ENCODE measurements around the gene LPIN1. TPM values are rescaled to one million over a fixed set of nuclear protein-coding genes. Genes with fewer than 3 reads are reported as not detected.

LPIN1 gene
- total RNA-seq, 1 donor from 2014 or later = 81.1 TPM

DNA sequence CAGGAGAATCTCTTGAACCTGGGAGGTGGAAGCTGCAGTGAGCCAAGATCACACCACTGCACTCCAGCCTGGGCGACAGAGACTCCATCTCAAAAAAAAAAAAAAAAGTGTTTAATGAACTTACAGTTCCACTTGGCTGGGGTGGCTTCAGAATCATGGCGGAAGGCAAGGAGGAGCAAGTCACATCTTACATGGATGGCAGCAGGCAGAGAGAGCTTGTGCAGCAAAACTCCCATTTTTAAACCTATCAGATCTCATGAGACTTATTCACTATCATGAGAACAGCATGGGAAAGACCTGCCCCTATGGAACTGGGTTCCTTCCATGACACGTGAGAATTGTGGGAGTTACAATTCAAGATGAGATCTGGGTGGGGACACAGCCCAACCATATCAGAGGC is 113.5 kb downstream of the LPIN1 start:
- intact Hi-C loops (cut with micrococcal nuclease) = loop anchor here (5.0 kb wide), 1 partner anchor 552 kb away; no protein-coding TSS in a partner anchor

DNA sequence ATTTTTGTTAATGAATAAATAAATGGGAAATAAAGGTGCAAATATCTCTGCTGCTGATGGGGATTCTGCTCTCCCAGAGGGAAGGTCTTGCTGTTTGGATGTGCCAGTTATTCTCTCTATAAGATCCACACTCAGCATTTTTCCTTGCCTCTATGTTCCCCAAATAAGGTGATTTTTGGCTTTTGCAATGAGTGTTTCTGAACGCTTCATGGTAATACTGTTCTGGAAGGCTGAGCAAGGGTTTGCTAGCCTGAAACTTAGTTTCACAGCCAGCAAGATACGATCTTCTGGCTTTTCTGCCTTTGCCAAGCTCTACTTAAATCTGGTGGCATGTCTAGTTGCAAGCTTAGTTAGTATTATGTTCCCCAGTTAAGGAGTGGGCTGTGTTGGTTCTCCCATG is 114.6 kb downstream of the LPIN1 start:
- intact Hi-C loops (cut with micrococcal nuclease) = loop anchor here (5.0 kb wide), 1 partner anchor 551 kb away; no protein-coding TSS in a partner anchor

DNA sequence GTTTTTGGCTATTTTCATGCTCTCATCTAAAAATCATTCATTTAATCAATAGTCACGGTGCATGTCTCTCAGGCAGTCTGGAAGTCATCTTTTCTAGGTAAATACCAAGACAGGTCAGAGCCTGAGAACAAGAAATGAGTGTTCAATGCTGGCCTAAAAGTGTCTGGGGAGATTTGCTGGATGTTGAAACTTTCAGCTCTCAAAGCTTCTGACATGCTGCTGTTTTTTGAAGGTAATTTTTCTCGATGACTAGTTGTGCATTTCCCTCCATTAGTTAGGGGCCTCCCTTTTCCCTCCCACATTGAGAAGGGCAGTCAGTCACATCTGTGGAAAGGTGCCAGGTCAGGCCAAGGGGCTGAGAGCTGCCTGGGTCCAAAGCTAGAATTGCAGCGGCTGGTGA is 115.6 kb downstream of the LPIN1 start:
- intact Hi-C loops (cut with micrococcal nuclease) = loop anchor here (5.0 kb wide), 1 partner anchor 550 kb away; no protein-coding TSS in a partner anchor

DNA sequence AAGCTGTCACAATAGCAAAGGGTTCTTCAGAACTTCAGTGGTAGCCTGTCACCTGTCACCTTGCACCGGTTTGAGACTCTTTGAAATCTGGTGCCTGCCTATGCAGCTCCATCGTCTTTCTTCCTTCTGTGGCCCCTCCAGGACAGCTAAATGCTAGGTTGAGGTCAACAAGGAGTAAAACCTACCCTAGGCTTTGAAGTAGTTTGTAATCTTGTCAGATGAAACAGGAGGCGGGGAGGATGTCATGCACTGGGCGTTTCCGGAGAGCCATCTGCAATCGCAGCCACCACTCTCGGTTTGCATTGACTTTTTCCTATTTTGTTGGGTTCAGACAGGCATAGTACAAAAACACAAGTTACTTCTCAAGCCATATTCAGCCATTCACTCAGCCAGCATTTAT is 116.7 kb downstream of the LPIN1 start:
- intact Hi-C loops (cut with micrococcal nuclease) = loop anchor here (1.0 to 5.0 kb wide), 4 partner anchors 549 to 1144 kb away; partner anchors contain the start of gene TRIB2

DNA sequence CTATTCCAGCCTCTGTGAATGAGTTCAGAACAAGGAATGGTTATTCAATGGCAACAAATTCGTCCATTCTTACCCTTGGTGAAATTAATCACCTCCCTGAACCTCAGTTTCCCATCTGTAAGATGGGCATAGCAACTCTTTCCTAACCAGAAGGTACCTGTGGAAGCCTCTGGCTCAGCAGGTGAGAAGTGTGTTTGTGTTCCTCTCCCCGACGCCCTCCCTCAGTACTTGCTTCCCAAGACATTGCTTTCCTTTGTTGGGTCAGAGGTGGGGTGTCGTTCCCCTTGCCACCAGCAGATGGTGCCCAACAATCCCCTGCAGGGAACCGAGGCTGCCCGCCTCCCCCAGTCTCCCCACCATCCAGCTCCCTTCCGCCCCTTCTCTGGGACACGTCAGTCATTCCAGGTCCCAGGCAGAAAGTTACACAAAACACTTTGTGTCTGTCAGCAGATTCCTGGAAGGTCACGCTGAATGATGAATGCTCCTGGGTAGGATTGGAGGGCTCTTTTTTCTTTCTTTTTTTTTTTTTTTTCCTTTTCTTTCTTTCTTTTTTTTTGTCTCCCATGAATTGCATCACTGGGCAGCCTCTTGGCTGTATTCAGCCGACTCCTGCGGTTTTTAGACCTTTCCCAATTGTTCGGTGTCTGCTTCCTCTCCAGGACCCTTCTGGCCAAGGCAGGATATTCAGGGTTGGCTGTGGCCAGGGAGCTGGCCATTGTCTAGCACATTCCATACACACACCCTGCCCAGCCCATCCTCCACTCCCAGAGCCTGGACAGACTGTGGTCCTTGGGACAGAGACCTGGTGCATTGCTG is 117.3 kb downstream of the LPIN1 start:
- intact Hi-C loops (cut with micrococcal nuclease) = loop anchor here (1.0 to 5.0 kb wide), 5 partner anchors 463 to 1144 kb away; partner anchors contain the start of gene TRIB2

DNA sequence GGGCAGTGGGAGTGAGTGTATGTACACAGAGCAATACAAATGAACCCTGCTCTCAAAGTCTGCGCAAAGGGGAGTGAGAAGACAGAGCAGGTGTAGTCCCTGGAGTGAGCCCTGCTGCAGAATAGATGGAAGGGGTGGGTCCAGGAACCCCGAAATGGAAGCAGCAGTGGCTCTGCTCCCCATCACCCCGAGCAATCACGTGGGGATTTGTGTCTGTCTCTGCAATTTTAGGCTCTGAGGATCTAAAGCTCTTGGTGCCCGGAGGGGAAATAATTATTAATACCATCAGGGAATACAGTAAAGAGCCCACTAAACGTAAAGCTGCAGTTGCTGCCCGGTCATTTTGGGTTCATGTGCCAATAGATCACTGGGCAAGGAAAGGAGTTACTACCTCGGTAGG is 118.3 kb downstream of the LPIN1 start:
- intact Hi-C loops (cut with micrococcal nuclease) = loop anchor here (1.0 to 5.0 kb wide), 3 partner anchors 453 to 548 kb away; no protein-coding TSS in a partner anchor

DNA sequence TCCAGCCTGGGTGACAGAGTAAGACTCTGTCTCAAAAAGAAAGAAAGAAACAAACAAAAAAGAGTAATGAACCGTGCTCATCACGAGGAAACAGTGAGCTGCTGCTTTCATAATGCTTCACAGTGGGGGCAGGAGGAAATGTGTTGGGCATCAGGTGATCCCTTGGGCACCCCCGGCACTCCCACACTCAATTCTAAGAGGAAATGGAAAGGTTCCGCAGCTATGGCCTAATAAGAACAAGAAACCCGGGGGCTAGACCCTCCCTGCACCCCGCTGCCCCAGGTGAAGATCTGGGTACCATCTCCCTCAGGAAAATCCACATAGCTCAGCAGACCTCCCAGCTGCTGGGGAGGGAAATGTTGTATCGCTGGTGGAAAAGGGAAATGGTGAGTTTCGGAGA is 118.9 kb downstream of the LPIN1 start:
- intact Hi-C loops (cut with micrococcal nuclease) = loop anchor here (5.0 kb wide), 1 partner anchor 452 kb away; no protein-coding TSS in a partner anchor

DNA sequence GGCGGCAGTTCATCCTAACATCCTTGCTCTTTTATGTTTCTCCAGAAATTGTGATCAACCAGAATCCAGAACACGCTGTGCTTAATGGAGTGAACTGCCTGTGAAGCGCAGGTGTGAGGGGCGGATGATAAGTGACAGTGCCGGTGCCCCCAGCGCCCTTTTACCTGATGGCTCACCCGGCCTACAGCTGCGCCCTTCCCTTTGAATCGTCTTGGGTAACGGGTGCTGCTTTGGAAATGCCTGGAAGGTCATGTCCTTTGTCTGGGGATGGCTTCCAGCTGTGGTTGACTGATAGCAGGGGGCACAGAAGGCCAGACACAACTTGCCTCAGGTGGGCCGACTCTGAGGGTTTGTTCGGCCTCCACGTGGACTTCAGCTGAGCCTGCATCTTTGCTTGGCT is 119.4 kb downstream of the LPIN1 start:
- intact Hi-C loops (cut with micrococcal nuclease) = loop anchor here (5.0 kb wide), 1 partner anchor 451 kb away; no protein-coding TSS in a partner anchor

DNA sequence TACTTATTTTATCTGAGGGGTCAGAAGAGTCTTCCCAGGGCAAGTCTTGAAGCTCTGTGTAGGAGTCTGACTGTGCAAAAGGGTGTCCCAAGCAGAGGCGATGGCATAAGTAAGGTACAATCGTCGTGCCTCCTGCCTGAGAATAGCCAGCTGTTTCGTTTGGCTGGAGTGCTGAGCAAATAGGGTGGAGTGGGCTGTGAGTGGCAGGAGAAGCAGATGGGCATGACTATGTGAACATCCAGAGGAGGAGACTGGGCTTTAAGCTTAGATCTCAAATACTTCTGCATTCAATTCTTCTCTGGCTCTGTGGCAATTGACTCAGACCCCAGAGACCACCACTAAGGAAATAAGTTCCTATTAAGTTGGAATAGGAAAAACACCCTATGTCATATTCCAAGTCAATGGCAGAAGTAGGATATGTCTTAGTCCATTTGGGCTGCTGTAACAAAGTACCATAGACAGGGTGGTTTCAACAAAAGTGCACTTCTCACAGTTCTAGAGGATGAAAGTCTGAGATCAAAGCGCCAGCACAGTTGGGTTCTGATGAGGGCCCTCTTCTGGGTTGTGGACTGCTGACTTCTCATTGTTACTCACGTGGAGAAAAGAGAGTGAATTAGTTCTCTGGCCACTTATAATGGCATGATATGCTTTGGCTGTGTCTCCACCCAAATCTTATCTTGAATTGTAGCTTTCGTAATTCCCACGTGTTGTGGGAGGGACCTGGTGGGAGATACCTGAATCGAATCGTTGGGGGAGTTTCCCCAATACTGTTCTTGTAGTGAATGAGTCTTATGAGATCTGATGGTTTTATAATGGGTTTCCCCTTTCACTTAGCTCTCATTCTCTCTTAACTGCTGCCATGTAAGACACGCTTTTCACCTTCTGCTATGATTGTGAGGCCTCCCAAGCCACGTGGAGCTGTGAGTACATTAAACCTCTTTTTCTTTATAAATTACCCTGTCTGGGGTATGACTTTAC is 120.2 kb downstream of the LPIN1 start:
- intact Hi-C loops (cut with micrococcal nuclease) = loop anchor here (5.0 kb wide), 1 partner anchor 451 kb away; no protein-coding TSS in a partner anchor

DNA sequence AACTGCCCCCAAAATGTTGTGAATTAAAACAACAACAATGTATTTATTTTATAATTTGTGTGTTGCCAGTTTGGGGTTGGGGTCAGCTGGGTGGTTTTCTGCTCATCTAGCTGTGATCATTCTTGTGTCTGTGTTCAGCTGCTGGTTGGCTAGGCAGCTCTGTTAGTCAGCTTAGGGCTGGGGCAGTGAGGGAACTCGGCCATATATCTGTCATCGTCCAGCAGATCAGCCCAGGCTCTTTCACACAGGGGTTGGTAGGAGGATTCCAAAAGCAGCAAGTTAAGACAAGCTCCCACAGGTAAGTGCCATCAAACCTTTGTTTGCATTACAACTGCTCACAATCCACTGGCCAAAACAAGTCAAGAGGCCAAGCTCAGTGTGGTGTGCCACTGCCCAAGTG is 121.5 kb downstream of the LPIN1 start:
- intact Hi-C loops (cut with micrococcal nuclease) = loop anchor here (5.0 kb wide), 1 partner anchor 449 kb away; no protein-coding TSS in a partner anchor

DNA sequence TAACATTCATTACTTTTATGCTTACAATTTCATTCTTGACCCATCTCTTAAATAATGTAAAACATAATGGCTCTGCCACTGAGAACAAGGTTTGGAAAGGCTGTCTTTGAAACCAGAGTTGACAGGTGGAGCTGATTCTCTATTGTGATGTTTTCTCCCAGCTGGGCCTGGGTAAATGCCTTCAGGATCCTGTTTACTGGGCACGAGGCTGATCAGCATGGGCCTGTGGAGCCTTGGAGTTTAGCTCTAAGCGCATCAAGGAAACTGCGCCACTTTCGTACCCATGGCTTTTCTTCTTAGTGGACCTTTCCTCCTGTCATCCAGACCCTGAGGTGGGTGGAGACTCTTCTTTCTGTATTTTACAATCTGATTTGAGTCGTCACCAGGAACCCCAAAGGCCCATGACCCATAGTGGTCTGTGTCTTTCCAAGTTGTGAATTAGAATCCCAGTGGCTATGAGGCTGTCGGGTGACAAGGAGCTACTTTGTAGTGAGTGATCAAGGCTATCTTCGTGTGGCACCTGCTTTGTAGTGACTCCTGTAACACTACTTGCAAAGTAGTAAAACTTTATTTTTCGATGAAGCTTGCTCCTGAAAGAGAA is 123.1 kb downstream of the LPIN1 start:
- intact Hi-C loops (cut with micrococcal nuclease) = loop anchor here (5.0 kb wide), 1 partner anchor 448 kb away; no protein-coding TSS in a partner anchor

DNA sequence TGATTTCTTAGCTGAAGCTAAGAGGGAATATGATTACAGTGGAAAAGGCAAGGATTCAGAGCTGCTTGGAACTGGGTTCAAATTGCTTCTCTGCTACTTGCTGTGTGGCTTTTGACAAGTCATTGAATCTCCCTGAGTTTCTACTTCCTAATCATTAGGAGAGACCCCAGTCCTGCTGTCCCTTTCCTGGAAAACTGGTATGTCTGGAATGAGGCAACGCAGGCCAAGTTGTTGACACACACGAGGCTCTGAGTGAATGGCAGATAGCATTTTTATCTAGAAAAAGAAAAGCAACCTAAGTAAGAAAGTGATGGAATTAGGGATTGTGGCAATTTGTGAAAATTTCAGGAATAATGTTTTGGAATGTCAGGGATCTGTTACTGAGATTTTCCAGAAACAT is 123.6 kb downstream of the LPIN1 start:
- intact Hi-C loops (cut with micrococcal nuclease) = no loop called here

DNA sequence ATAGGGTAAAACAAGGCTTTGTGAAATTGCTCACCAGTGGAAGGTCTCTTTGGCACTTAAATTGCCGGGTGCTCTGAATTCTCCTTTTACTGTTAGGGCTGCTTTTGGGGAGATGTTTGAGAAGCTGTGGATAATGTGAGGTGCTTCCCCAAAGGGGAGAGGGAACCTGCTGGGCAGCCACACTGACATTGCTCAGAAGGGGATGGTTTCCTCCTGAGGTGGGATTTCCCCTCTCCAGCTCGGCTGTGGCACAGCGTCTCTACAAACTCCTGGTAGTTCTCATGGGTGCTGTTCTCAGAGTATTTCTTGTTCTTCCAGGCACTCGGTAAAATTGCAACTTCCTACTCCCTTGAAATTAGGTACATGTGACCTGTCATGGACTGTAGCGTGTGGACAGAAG is 124.2 kb downstream of the LPIN1 start:
- intact Hi-C loops (cut with micrococcal nuclease) = no loop called here

DNA sequence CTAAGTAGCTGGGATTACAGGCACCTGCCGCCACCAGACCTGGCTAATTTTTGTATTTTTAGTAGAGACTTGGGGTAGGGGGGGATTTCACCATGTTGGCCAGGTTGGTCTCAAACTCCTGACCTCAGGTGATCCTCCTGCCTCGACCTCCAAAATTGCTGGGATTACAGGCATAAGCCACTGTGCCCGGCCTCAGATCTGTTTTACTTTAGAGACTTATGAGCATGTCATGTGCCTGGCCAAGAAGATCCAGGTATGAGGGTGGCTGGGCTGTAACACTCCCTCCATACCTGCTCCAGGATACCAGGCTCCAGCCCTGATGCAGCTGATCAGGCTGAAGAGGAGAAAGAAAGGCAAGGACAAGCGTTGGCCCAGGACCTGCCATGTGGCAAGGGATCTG is 125.0 kb downstream of the LPIN1 start:
- intact Hi-C loops (cut with micrococcal nuclease) = no loop called here

DNA sequence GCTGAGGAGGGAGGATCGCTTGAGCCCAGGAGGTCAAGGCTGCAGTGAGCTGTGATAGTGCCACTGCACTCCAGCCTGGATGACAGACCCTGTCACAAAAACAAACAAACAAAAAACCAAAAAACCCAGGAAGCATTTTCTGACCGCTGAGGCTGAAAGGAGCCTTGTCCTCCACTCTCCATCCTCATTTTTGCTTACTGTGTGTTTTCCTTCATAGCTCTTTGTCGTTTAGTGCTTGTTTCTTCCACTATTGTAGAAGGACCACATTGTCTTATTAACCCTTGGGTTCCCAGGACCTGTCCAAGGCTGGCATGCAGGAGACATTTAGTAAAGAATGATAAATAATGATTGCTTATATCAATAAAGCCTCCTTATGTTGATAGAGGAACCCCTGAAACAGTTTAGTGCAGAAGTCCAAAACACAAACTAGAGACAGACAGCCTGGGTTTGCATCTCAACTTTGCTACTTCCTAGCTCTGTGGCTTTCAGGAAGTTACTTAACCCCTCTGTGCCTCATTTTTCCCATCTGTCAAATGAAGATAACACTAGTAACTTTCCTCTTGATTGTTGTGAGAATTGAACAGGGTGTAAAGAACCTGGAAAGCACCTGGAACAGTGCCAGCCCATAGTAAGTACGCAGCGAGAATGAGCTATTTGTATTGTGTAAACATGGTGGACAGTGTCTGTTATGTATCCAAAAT is 126.0 kb downstream of the LPIN1 start:
- intact Hi-C loops (cut with micrococcal nuclease) = no loop called here

DNA sequence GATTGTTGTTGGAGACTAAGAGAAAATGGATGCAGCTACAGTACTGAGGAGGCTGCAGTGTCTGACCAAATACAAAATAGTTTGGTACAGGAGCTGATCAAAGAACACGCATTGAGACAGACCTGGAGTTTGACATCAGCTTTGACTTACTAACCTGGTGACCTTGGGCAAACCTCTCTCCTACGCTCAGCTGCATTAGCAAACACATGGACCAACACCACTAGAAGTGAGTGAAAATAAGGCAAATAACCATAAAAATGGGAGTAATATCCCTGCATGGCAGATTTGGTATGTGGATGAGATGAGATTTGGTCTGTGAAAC is 126.5 kb downstream of the LPIN1 start:
- intact Hi-C loops (cut with micrococcal nuclease) = no loop called here

DNA sequence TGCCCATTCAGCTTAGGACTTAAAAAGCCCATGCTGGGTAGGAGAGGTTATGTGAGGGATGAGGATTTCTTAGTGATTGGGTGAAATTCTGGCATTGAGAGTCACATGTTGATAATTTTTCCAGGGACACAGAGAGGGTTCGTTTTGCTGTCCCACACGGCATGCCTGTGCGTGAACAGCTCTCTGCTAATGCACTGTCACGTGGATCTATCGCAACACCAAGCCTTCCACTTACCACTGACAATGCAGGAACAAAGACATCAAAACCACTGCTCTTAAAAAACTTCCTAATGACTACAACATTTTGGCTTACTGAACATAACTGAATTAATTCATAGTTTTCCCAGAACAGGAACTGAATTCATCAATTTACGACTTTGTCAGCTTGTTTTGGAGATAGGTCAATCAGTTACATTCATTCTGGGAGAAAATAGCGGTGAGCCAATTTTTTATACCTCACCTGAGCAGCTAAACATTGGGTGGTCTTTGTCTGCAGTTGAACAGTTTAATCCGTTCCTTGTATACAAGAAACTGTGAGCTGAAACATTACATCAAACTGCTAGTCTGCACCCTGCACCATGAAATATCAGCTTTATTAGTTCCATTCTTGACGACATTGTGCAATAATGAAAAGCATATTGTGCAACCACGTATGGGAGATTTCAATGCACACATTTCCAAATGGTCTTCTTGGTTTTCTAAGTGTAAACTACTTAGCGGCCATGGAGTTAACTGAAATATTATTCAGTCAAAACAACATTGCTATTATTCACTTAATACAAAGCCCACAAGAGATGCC is 127.1 kb downstream of the LPIN1 start:
- intact Hi-C loops (cut with micrococcal nuclease) = no loop called here

DNA sequence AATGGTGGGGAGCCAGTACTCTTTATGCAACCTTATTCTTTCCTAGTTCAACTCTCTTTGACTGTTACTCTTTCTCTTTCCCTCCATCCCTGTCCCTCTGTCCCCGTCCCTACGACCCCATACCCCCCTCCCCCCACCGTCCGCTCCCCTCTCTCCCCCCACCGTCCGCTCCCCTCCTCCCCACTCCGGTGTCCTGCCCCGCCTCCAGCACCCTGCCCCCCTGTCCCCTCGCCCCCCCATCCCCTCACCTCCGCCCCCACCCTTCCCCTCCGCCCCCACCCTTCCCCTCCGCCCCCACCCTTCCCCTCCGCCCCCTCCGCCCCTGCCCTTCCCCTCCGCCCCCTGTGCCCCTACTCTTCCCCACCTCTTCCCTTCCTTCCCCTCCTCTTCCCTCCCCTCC is 128.4 kb downstream of the LPIN1 start:
- intact Hi-C loops (cut with micrococcal nuclease) = no loop called here

DNA sequence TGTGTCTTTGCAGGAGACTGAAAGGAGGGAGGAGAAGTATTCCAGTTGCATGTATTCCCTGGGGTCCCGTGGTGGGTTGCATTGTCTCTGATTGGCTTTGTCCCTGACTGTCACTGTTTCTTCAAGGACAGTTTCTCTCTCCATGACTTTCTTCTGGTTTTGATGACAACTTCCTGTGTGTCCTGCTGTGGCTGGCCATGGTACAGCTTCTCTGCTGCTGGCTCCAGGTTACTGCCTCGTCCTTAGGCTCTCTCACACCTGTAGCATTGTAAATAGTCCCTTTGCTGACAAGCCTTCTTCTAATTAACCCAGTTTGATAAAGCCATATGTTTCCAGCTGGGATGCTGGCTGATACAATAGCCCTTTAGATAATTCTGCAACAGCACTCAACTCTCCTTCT is 129.0 kb downstream of the LPIN1 start:
- intact Hi-C loops (cut with micrococcal nuclease) = no loop called here

DNA sequence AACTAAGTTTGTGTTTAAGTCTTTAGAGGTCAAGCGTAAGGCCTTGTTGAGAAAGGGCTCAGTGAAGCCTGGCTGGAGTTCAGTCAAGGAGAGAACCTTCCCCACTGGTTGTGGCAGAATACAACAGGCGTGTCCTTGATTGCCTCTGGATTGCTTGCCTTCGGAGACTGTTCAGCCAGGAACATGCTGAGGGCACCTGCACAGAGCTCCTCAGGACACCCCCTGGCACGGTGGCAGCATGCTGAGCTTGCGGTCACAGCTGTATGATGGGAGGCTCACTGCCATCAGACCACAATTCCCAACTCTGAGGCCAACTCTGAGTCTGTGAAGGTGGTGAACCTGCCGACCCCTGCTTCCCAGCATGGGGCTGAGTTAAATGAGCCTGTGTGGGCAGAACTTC is 130.0 kb downstream of the LPIN1 start:
- intact Hi-C loops (cut with micrococcal nuclease) = no loop called here
